Neural cell (in vitro differentiated cells): ENCODE data around the gene TMEM147. TPM values are rescaled to one million over a fixed set of nuclear protein-coding genes. Genes with fewer than 3 reads are reported as not detected.

ENCODE experiments used
- H2AFZ ChIP-seq: fragments of 200-600, 300-800 bp; sonication (generic), shearing (Covaris generic); 2 replicates; pipeline ENCODE4 v1.6.0; 2014; ENCODE audit warnings: low read depth, mild to moderate bottlenecking, antibody characterized with exemption, low read length, moderate library complexity
- H3F3A ChIP-seq: fragments of 200-600 bp; shearing (Covaris generic); 2 replicates; pipeline ENCODE4 v1.6.1; 2016; ENCODE audit warnings: mild to moderate bottlenecking, moderate library complexity, mixed read lengths, antibody characterized with exemption, low read length; ENCODE audit not compliant: insufficient read depth, poor library complexity, severe bottlenecking
- H3K27ac ChIP-seq: fragments of 200-600, 300-800 bp; sonication (generic), shearing (Covaris generic); 2 replicates; pipeline ENCODE4 v1.5.1; 2014; ENCODE audit warnings: mild to moderate bottlenecking, low read length, moderate library complexity
- H3K27me3 ChIP-seq: fragments of 300-800, 200-600 bp; sonication (generic), shearing (Covaris generic); 2 replicates; pipeline ENCODE4 v1.6.0; 2014; ENCODE audit warnings: mild to moderate bottlenecking, low read depth, low read length, moderate library complexity; ENCODE audit not compliant: insufficient read depth
- H3K36me3 ChIP-seq: fragments of 300-800, 200-600 bp; sonication (generic), shearing (Covaris generic); 2 replicates; pipeline ENCODE4 v1.5.1; 2014; ENCODE audit warnings: mild to moderate bottlenecking, antibody characterized with exemption, low read length, moderate library complexity; ENCODE audit not compliant: insufficient read depth
- H3K4me2 ChIP-seq: fragments of 300-800, 200-600 bp; sonication (generic), shearing (Covaris generic); 2 replicates; pipeline ENCODE4 v1.6.0; 2014; ENCODE audit warnings: mild to moderate bottlenecking, low read length
- H3K4me3 ChIP-seq: fragments of 300-800, 200-600 bp; sonication (generic), shearing (Covaris generic); 2 replicates; pipeline ENCODE4 v1.5.1; 2014; ENCODE audit warnings: mild to moderate bottlenecking, low read length, moderate library complexity
- H3K79me2 ChIP-seq: fragments of 200-600 bp; shearing (Covaris generic); replicated peaks from 2 replicates; pipeline ENCODE4 v1.6.0; 2014; ENCODE audit warnings: mild to moderate bottlenecking, low read length, moderate library complexity; ENCODE audit not compliant: insufficient read depth
- H3K9ac ChIP-seq: fragments of 300-800, 200-600 bp; sonication (generic), shearing (Covaris generic); 2 replicates; pipeline ENCODE4 v1.6.1; 2016; ENCODE audit warnings: mild to moderate bottlenecking, low read length, mixed read lengths
- H3K9me2 ChIP-seq: fragments of 200-600 bp; shearing (Covaris generic); 2 replicates; pipeline ENCODE4 v1.6.1; 2016; ENCODE audit warnings: mild to moderate bottlenecking, low read length, mixed read lengths; ENCODE audit not compliant: insufficient read depth
- H3K9me3 ChIP-seq: fragments of 200-600, 300-800 bp; sonication (generic), shearing (Covaris generic); 2 replicates; pipeline ENCODE4 v1.6.1; 2016; ENCODE audit warnings: mild to moderate bottlenecking, mixed run types, low read length, moderate library complexity, mixed read lengths
- H4K20me1 ChIP-seq: fragments of 200-600 bp; shearing (Covaris generic); 2 replicates; pipeline ENCODE4 v1.6.1; 2016; ENCODE audit warnings: mild to moderate bottlenecking, mixed run types; ENCODE audit not compliant: insufficient read depth
- CTCF ChIP-seq: fragments of 450-650 bp; IDR thresholded peaks from 2 replicates; pipeline ENCODE4 v1.5.1; 2014; ENCODE audit warnings: antibody characterized with exemption, mild to moderate bottlenecking, moderate library complexity; ENCODE audit not compliant: poor library complexity, severe bottlenecking
- EP300 ChIP-seq: fragments of 450-650 bp; conservative IDR thresholded peaks from 2 replicates; pipeline ENCODE4 v1.6.1; 2014; ENCODE audit warnings: antibody characterized with exemption, mild to moderate bottlenecking, moderate library complexity; ENCODE audit not compliant: poor library complexity, severe bottlenecking
- EZH2 ChIP-seq: fragments of 200-600, 300-800 bp; shearing (Covaris generic), sonication (generic); IDR thresholded peaks from 2 replicates; pipeline ENCODE4 v1.6.1; 2014; ENCODE audit warnings: antibody characterized with exemption, low read length, borderline replicate concordance, mild to moderate bottlenecking; ENCODE audit not compliant: insufficient read depth, poor library complexity, severe bottlenecking
- MXI1 ChIP-seq: fragments of 450-650 bp; conservative IDR thresholded peaks from 2 replicates; pipeline ENCODE4 v1.6.1; 2014; ENCODE audit warnings: antibody characterized with exemption, mild to moderate bottlenecking; ENCODE audit not compliant: poor library complexity, severe bottlenecking
- POLR2AphosphoS5 ChIP-seq: IDR thresholded peaks from 2 replicates; pipeline ENCODE4 v1.6.1; 2012
- RAD21 ChIP-seq: fragments of 450-650 bp; conservative IDR thresholded peaks from 2 replicates; pipeline ENCODE4 v1.6.1; 2014; ENCODE audit warnings: antibody characterized with exemption, mild to moderate bottlenecking, moderate library complexity
- SMC3 ChIP-seq: fragments of 450-650 bp; conservative IDR thresholded peaks from 2 replicates; pipeline ENCODE4 v1.6.1; 2014; ENCODE audit warnings: antibody characterized with exemption, mild to moderate bottlenecking, moderate library complexity; ENCODE audit not compliant: poor library complexity
- TAF1 ChIP-seq: IDR thresholded peaks from 2 replicates; pipeline ENCODE4 v1.6.1; 2012; ENCODE audit warnings: low read depth
- polyA plus RNA-seq: library from polyadenylated mRNA; depleted of rRNA; stranded (reverse); fragments of >200 nt; gene quantifications from 2 replicates; pipeline ENCODE4 v1.2.3, GENCODE V29; 2014
- TF ChIP-seq, protein P1 (sequence below): IDR thresholded peaks from 2 replicates; pipeline ENCODE4 v1.6.1; 2012; ENCODE audit warnings: borderline replicate concordance

TMEM147 gene
- polyA plus RNA-seq, 1 donor from 2014 or later: 106 TPM

DNA sequence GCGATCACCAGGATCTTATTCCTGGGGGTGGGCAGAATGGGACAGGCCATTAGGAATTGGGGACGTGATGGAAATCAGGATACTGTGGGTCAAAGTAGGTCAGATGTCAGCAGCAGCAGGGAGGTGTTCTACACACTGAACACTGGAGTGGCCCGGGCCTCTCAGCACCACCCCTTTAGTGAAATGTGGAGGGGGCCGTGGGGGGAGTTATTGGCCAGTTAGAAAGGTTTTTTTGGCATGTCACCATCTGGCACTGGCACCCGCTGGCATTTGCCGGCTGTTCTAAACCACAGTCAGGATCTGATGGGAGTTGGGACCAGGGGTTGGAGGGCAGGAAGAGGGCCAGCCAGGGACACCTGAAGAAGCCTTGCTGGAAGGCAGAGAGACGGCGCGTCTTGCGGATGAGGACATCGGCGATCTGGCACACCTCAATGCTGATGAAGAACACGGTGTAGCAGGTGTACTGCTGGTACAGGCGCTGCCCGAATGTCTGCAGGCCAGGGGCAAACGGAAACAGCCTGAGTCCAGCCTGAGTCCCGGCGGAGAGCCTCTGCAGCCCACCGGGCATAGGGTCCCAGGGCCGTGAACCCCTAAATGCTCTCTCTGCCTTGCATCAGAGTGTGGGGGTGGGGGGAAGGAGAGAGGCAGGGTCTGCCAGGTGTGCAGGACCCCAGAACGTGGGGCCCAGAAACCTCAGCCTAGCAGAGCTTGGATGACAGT is 5.8 kb downstream of the TMEM147 start:
- Histone ChIP-seq H4K20me1 (no peaks in the 10 kb centered on the region), H3K9me3 (no peaks in the 10 kb centered on the region), H3K79me2 (peaks cover 4% of the 10 kb centered on the region), H3K9ac (no peak overlapping the region), H3K36me3 (no peaks in the 10 kb centered on the region), H2AFZ (no peak overlapping the region), H3K27ac (no peak overlapping the region), H3F3A (no peaks in the 10 kb centered on the region), H3K4me3 (no peak overlapping the region), H3K4me2 (no peak overlapping the region), H3K27me3 (no peaks in the 10 kb centered on the region), H3K9me2 (no peaks in the 10 kb centered on the region)
- TF ChIP-seq EZH2 (no peak), CTCF (no peak), TAF1 (no peak), RAD21 (no peak), EP300 (no peak), SMC3 (no peak), MXI1 (no peak)
- TF ChIP-seq, protein P1, sequence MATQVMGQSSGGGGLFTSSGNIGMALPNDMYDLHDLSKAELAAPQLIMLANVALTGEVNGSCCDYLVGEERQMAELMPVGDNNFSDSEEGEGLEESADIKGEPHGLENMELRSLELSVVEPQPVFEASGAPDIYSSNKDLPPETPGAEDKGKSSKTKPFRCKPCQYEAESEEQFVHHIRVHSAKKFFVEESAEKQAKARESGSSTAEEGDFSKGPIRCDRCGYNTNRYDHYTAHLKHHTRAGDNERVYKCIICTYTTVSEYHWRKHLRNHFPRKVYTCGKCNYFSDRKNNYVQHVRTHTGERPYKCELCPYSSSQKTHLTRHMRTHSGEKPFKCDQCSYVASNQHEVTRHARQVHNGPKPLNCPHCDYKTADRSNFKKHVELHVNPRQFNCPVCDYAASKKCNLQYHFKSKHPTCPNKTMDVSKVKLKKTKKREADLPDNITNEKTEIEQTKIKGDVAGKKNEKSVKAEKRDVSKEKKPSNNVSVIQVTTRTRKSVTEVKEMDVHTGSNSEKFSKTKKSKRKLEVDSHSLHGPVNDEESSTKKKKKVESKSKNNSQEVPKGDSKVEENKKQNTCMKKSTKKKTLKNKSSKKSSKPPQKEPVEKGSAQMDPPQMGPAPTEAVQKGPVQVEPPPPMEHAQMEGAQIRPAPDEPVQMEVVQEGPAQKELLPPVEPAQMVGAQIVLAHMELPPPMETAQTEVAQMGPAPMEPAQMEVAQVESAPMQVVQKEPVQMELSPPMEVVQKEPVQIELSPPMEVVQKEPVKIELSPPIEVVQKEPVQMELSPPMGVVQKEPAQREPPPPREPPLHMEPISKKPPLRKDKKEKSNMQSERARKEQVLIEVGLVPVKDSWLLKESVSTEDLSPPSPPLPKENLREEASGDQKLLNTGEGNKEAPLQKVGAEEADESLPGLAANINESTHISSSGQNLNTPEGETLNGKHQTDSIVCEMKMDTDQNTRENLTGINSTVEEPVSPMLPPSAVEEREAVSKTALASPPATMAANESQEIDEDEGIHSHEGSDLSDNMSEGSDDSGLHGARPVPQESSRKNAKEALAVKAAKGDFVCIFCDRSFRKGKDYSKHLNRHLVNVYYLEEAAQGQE: no peak

DNA sequence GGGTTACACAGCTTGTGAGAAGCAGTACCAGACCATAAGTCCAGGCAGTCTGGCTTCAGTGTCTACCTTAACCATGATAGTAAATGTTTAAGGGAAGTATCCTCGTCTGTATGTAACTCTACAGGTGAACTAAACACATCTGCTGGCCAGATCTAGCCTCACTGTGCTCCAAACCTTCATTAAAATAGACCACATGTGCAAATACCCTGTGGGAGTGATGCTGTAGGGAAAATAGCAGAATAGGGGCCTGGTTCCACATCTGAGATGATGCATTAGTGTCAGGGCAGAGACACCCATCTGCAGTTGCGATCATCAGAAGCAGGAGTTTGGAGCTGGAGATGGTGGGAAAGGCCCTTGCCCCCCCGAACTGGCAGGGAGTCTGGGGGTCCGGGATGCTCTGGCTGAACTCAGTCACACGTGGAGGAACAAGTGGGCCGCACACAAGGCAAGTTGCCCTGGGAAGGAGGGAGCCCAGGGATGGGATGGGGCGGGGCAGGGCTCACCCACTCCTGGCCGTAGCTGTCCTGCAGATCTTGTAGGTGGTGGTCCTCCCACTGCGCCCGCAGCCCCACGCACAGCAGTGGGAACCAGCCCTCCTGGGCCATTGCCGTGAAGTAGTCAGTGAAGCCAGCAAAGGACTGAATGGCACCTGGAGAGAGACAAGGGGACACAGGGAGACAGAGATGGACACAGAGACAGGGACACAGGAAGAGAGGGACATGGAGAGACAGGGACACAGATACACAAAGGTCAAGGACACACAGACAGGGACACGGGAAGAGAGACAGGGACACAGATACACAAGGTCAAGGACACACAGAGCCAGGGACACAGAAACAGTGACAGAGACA is 7.3 kb downstream of the TMEM147 start:
- Histone ChIP-seq H3K79me2 (no peaks in the 10 kb centered on the region), H3K36me3 (no peaks in the 10 kb centered on the region), H3K27me3 (peaks cover 6% of the 10 kb centered on the region), H3K4me2 (no peak overlapping the region), H3K9ac (no peak overlapping the region), H2AFZ (no peak overlapping the region), H4K20me1 (no peaks in the 10 kb centered on the region), H3K9me2 (no peaks in the 10 kb centered on the region), H3K4me3 (no peak overlapping the region), H3F3A (no peaks in the 10 kb centered on the region), H3K9me3 (no peaks in the 10 kb centered on the region), H3K27ac (no peak overlapping the region)
- no peak for TF ChIP-seq POLR2AphosphoS5
- no peak for TF ChIP-seq SMC3
- no peak for TF ChIP-seq RAD21
- TF ChIP-seq CTCF: no peak
- TF ChIP-seq EZH2: no peak
- TF ChIP-seq MXI1: no peak
- no peak for TF ChIP-seq TAF1
- TF ChIP-seq, protein P1: no peak
- no peak for TF ChIP-seq EP300
